HG03469 (cell line): ENCODE data around the gene ZNF488.
"Not testable (repeated sequence)": the region's sequence is repeated elsewhere in the genome, so short reads cannot be mapped to it uniquely, and the experiment has no call there.

Source experiments
- ATAC-seq: cut with Tn5 transposase; IDR thresholded peaks from one replicate; pipeline ENCODE4 v1.9.1; 2021; ENCODE audit warnings: mild to moderate bottlenecking, moderate library complexity, moderate number of reproducible peaks; ENCODE audit not compliant: unreplicated experiment

The ZNF488 gene

DNA sequence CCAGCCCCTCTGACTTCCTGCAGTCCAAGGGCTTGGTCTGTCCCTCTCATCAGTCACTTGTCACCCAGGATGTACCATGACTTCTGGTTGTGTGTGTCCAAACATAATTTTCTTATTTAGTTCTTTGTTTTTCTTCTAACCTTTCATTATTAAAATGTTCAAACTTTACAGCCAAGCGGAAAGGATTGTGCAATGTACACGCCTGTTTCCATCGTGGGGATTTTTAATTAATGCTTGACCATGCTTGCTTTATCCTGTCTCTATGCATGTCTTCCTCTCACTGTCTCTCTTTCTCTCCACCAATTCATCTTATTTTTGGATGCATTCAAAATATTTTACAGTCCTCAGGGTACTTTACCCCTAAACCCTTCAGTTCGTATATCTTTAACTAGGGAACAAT is 26.2 kb upstream of the ZNF488 start:
- no peak for ATAC-seq

DNA sequence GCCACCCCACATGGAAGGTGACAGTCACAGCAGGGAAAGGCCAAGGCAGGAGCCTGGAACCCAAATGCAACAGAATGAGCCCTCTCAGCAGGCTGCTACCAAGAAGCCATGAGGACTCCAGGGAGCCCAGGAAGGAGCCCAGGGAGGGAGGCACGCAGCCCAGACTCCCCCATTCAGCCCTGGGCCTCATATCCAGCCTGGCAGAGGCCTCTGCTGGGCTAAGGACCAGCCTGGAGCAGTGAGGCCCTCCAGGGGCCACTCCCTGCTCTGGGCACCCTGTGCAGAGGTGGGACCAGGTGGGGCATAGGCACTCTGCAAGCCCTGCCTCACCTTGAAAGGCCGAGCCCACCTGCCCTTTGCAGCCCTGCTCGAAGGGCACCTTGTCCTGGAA is 25.8 kb upstream of the ZNF488 start:
- no peak for ATAC-seq

- no peak for ATAC-seq
Measured at GRCh38 chr10:47409171-47409865, 25.2 kb upstream of the ZNF488 start.

GRCh38 chr10:47408606-47409005 is 24.5 kb upstream of the ZNF488 start:
- ATAC-seq: no peak

GRCh38 chr10:47406870-47407691 is 23.0 kb upstream of the ZNF488 start:
- no peak for ATAC-seq

DNA sequence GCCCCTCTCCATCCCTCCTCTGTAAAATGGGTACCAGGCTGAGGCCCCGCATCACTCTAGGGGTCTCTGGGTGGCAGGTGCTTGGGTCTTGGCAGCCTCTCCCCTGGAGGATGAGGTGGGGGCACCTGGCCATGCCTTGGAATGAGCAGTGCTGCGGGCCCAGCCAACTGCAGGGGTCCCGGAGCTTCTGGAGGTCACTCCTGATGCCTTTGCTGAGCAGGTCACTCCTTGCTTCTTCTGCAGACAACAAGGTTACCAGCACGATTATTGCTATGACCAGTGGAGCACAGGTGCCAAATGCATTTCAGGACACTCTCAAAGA is 22.4 kb upstream of the ZNF488 start:
- no peak for ATAC-seq

- ATAC-seq: no peak
Measured at GRCh38 chr10:47405857-47406547, 21.9 kb upstream of the ZNF488 start.

DNA sequence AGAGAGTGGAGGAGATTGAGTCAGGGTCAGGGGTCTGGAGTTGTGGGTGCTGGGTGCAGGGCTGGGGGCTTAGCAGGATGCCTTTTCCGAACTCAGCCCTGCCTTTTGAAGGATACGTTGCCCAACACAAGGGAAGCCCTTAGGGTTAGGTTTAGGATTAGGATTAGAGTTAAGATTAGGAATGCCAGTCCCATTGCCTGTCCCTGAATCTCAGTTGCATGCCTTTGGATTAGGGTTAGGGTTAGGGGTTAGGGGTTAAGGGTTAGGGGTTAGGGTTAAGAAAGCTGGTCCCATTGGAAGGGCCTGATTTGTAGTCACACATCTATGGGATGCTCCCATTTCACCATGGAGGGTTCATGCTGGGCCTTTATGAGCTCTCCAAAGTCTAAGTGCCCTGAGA is 20.8 kb upstream of the ZNF488 start:
- no peak for ATAC-seq

DNA sequence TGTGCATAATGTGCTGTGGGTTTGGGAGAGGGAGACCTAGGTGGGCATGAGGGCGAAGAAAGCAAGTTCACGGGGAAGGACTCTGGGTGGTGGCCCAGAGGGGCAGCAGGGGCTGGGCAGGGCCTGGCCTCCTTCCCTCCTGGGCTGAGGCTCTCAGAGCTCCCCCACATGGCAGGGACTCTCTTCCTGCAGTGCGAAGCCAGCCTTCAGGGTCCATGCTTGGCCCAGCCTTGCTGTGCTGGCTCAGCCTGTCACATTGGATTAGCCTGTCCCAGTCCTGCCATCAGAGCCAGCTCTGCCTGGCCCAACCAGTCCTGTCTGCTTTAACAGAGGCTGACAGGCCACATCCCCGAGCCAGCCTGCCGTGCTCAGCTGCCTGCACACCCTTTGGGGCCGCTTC is 20.4 kb upstream of the ZNF488 start:
- no peak for ATAC-seq

DNA sequence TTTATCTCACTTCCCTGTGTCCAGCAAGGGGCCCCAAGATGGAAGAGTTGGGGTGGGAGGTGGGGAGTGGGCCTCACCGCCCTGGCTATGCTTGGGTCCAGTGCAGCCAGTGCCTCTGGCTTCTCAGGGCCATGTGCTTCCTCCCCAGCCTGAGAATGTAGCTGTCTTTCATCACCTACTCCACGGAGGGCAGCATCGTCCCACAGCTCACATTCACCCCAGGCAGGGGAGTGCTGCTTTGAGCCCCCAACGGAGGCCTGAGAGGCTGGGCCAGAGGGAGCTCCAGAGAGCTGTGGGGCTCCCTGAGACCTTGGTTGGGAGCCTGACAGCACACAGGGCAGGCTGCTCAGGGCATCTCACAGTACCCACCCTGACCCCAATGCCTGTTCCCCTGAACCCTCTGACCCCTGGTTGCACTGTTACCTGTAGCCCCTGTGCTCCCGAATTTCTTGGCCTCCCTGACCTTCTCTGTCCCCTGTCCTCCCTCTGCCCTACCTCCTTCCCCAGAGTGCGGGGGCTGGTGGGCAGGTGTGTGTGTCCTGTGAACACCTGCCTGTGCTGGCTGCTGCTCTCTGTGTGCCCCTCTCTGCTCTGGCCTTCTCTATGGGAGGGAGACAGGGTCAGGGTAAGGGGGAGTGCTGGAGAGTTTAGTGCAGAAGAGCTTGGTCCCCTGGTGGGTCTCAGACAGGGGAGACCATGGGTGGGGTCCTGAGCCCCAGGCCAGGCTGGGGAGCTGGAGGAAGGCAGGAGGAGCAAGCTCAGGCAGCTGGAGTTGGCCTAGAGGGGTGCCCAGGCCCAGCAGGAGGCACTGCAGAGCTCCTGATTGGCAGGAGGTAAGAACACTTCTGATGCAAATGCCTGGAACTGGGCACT is 19.6 kb upstream of the ZNF488 start:
- ATAC-seq: no peak

DNA sequence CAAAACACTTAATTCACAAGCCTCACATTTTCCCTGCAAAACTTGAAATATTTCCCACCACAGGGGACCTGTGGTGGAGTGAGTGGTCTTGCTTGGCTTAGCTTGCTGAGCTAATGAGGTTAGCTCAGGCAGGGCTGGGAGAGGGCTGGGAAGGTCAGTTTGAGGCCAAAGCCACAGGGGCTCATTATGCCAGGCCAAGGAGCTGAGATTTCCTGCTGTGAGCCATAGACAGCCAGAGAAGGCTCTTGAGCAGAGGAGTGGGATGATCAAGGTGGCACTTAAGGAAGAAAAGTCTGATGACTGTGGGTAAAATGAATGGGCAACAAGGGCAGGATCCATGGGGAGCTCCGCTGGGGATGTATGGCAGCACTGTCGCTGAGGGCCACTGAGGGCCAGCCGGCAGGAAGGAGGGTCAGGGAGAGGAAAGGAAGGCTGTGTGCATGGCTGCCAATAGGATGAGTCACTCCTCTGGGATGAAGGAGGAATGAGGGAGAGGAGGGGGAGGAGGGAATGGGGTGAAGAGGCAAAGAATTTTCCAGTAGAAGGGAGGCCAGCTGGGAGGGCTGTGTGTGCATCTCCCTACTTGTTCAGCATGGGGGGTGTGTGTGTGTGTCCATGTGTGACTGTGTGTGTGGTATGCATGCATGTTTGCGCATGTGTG is 18.7 kb upstream of the ZNF488 start:
- no peak for ATAC-seq

- ATAC-seq: no peak
Measured at GRCh38 chr10:47401874-47402640, 18.0 kb upstream of the ZNF488 start.

- ATAC-seq: no peak
Measured at GRCh38 chr10:47401210-47401609, 17.1 kb upstream of the ZNF488 start.

DNA sequence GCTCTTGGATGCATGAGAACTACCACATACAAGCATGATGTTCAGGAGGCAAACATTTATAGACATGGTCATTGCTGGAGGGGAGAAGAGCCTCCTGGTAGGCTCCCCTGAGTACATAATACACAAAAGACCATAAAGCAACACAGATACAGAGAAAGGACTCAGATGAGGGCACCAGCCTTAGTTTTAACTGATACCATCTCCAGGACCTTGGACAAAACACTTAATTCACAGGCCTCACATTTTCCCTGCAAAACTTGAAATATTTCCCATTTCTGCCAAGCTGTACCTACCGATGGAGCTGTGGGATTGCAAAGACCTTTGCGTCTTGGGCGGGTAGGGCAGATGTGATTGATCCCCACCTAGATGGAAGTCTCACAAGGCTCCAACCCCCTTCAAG is 16.7 kb upstream of the ZNF488 start:
- no peak for ATAC-seq

DNA sequence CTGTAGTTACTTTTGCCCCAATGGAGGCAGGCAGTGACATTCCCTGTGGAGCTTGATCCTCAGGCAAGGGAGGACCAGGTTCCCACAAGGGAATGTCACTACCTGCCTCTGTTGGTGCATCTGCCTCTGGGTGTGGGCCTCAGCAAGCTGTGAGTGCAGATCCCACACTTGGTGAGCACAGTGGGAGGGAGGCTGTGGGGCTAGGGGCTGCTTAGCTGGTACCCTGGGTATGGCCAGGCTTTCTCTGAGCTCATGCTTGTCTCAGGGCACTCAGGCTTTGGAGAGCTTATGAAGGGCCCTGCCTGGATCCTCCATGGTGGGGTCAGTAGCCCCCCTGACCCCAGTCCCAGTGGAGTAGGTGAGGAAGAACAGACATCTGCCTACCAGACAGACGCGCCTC is 16.2 kb upstream of the ZNF488 start:
- ATAC-seq: no peak

DNA sequence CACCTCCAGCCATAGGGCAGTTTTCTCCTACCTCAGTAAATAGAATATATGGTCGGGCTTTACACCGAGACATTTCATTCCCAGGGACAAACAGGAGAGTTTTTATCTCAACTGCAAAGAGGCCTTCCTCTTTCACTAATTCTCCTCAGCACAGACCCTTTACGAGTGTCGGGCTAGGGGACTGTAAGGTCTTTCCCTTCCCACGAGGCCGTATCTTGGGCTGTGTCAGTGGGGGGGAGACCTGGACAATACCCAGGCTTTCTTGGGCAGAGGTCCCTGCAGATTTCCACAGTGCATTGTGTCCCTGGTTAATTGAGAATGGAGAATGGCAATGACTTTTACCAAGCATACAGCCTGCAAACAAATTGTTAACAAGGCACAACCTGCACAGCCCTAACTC is 13.2 kb upstream of the ZNF488 start:
- ATAC-seq: no peak

DNA sequence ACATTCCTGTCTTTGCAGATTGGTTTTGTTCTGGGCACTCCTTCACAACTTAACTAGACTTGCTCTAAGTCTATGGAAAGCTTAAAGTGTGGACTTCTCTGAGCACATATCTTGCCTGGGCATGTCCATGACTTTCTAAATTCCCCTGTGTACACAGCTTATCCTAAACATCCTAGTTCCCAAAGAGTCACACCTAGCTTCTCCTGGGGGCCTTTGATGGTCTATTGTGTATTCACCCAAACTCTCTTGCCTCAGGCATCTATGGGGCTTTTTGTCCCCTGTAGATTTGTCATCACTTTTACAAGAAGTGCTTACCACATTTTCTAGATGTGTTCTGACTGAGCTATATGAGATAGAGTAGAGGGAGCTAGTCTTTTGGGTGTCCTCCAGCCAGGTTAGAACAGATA is 12.2 kb upstream of the ZNF488 start:
- ATAC-seq: no peak

GRCh38 chr10:47389619-47390018 is 5.5 kb upstream of the ZNF488 start:
- no peak for ATAC-seq

- ATAC-seq: no peak
Measured at GRCh38 chr10:47388879-47389278, 4.8 kb upstream of the ZNF488 start.

DNA sequence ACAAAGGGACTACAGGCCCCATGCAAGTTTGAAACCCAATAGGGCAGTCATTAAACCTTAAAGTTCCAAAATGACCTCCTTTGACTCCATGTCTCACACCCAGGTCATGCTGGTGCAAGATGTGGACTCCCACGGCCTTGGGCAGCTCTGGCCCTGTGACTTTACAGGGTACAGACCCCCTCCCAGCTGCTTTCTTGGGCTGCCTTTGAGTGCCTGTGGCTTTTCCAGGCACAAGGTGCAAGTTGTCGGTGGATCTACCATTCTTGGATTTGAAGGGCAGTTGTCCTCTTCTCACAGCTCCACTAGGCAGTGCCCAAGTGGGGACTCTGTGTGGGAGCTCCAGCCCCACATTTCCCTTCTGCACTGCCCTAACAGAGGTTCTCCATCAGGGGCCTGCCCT is 2.0 kb upstream of the ZNF488 start:
- not testable (repeated sequence) for ATAC-seq
